HepG2 (cell line): ENCODE results near the gene CCK.

Experiments used
- RFX5 ChIP-seq: IDR thresholded peaks from 2 replicates; pipeline ENCODE4 v1.6.1; 2011; ENCODE audit warnings: low read depth, low read length, improper control_type of control experiment
- RNF219 ChIP-seq: sonication (generic); formaldehyde crosslinking; IDR thresholded peaks from 2 replicates; pipeline ENCODE4 v1.5.0; 2020; ENCODE audit warnings: mild to moderate bottlenecking, missing genetic modification reagents

- TF ChIP-seq RNF219 (CRISPR knock-in tag) (no peak), RFX5 (no peak)
Measured at GRCh38 chr3:42301446-42302175, 35.6 kb upstream of the CCK start.
